HG03045 (cell line): ENCODE data around the gene DRC7.
"Not testable (repeated sequence)": the region's sequence is repeated elsewhere in the genome, so short reads cannot be mapped to it uniquely, and the experiment has no call there.

Experiments used
- ATAC-seq: cut with Tn5 transposase; IDR thresholded peaks from one replicate; pipeline ENCODE4 v1.9.1; 2021; ENCODE audit warnings: mild to moderate bottlenecking, moderate library complexity; ENCODE audit not compliant: unreplicated experiment

Gene DRC7

GRCh38 chr16:57711993-57712392, 17.4 kb downstream of the DRC7 start:
- no peak for ATAC-seq

- ATAC-seq = not testable (repeated sequence)
These were observed 18.0 kb downstream of the DRC7 start for GRCh38 chr16:57712569-57712968.

- ATAC-seq = no peak
These were observed 19.0 kb downstream of the DRC7 start for GRCh38 chr16:57713596-57713995.

GRCh38 chr16:57714047-57714446, 19.4 kb downstream of the DRC7 start:
- no peak for ATAC-seq

GRCh38 chr16:57720142-57720575, 25.6 kb downstream of the DRC7 start:
- ATAC-seq = no peak

GRCh38 chr16:57721356-57722209, 27.0 kb downstream of the DRC7 start:
- ATAC-seq = no peak

- ATAC-seq = no peak
These were observed 27.5 kb downstream of the DRC7 start for GRCh38 chr16:57722210-57722499.

- ATAC-seq = no peak
These were observed 28.0 kb downstream of the DRC7 start for GRCh38 chr16:57722651-57723050.

GRCh38 chr16:57723170-57723569, 28.6 kb downstream of the DRC7 start:
- ATAC-seq = no peak

- ATAC-seq = no peak
These were observed 29.9 kb downstream of the DRC7 start for GRCh38 chr16:57724531-57724930.

- no peak for ATAC-seq
These were observed 30.5 kb downstream of the DRC7 start for GRCh38 chr16:57725151-57725550.

GRCh38 chr16:57725554-57725953, 30.9 kb downstream of the DRC7 start:
- no peak for ATAC-seq

- ATAC-seq = no peak
These were observed 31.4 kb downstream of the DRC7 start for GRCh38 chr16:57725976-57726375.

GRCh38 chr16:57726433-57726947, 31.9 kb downstream of the DRC7 start:
- ATAC-seq = no peak

- no peak for ATAC-seq
These were observed 33.0 kb downstream of the DRC7 start for GRCh38 chr16:57727610-57728009.

- no peak for ATAC-seq
These were observed 34.0 kb downstream of the DRC7 start for GRCh38 chr16:57728336-57729181.

- ATAC-seq = no peak
These were observed 34.5 kb downstream of the DRC7 start for GRCh38 chr16:57729182-57729484.

GRCh38 chr16:57729852-57730251, 35.2 kb downstream of the DRC7 start:
- not testable (repeated sequence) for ATAC-seq

GRCh38 chr16:57730771-57731730, 36.4 kb downstream of the DRC7 start:
- ATAC-seq = no peak

GRCh38 chr16:57732037-57732436, 37.4 kb downstream of the DRC7 start:
- ATAC-seq = no peak

- no peak for ATAC-seq
These were observed 38.1 kb downstream of the DRC7 start for GRCh38 chr16:57732714-57733113.
